Hepatocyte (in vitro differentiated cells): ENCODE data around the gene HSPA9.

Experiments used
- CTCF ChIP-seq: fragments of 200-600 bp; sonication (generic); IDR thresholded peaks from 2 replicates; pipeline ENCODE4 v1.5.1; 2016; ENCODE audit warnings: antibody characterized with exemption, mild to moderate bottlenecking; ENCODE audit not compliant: poor library complexity
- EZH2phosphoT487 ChIP-seq: fragments of 200-600 bp; sonication (generic); IDR thresholded peaks from one replicate; pipeline ENCODE4 v1.6.1; 2018; ENCODE audit warnings: antibody characterized with exemption, mild to moderate bottlenecking, low read depth, moderate library complexity; ENCODE audit not compliant: unreplicated experiment, severe bottlenecking

- no peak for TF ChIP-seq CTCF
- TF ChIP-seq EZH2phosphoT487: no peak
Measured at GRCh38 chr5:138600446-138600845, 25.2 kb upstream of the HSPA9 start.
